Stimulated activated CD4-positive, alpha-beta T cell treated with anti-CD3 and anti-CD28 coated beads, Interleukin-1b, Interleukin-23, amount 100 ng/mL, for 1 hour (primary cell): ENCODE data around the gene AMBP.

Source experiments
- DNase-seq, 2 donors: peaks; one replicate each; pipeline ENCODE4 v3.0.0-alpha.2; 2020; ENCODE audit warnings: low read depth in 2 of 2

The AMBP gene

DNA sequence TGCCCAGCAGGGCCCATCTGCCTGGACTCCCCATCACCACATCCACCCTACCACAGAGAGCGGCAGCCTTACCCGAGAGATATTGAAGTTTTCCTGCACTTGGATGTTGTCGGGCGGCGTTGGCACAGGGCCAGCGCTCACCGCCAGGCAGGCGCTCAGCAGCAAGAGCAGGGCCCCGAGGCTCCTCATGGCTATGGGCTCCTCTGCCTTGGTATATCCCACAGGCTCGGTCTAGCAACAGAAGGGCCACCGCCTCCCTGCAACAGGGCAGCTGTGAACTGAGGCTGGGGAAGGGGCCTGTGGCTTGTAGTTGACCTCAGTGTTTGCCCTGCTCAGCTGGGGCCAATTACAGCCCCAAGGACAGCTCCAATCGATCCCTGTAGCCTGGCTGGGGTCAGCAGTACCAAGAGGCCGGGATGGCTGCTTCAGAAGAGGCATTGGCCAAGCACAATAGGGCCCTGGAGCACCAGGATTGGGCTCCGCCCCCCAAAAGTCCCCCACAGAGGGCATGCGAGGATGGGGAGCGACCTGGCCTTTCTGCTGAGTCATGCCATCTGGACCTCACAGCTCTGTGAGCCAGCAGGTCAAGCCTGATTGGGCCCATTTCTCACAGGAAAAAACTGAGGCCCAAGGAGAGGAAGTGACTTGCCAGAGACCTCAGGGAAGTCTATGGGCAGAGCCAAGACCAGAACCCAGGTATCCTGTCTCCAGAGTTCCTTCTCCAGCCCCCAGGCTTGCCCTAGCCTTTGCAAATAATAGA lies at the start of gene AMBP:
AMBP (minus strand) TSS at position 280 of the 760 bp plus-strand sequence; CDS start at position 189, 91 bp downstream.
- no peak for DNase-seq

DNA sequence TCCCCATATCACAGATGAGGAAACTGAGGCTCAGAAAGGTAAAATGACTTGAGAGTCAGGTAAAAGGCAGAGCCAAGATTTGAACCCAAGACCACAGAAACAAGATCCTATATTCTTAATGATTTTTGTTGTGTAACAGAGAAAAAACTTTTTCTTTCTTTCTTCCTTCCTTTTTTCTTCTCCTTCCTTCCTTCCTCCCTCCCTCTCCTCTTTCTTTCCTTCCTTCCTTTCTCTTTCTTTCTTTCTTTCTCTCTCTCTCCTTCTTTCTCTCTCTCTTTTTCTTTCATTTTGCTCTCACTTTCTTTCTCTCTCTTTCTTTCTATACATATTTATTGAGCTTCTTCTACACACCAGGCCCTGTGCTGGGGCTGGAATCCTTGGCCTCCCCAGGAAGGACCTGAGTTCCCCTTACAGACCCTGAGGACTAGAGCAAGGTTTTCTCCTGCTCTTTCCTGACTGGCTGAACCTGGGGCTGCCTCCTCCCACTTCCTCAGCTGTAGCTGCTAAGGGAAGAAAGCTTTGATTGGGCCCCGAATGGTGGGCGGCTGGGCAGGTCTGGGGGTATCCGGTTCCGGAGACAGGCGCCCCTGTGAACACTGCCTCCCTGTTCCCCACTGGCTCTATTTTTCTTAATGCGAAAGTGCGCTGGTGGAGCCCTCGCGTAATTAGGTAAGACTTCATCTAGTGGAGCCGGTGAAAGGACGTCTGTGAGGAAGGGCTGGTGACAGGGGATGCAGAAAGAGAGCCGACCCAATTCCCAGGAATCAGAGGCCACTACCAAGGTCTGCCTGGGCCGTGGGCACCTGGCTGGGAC lies 48.4 kb upstream of the AMBP start:
- DNase-seq, result no peak

GRCh38 chr9:114125476-114126013 lies 47.4 kb upstream of the AMBP start:
- no peak for DNase-seq

- no peak for DNase-seq
Observed at GRCh38 chr9:114124666-114125475, 46.8 kb upstream of the AMBP start.

GRCh38 chr9:114124138-114124537 lies 46.0 kb upstream of the AMBP start:
- DNase-seq, result no peak

GRCh38 chr9:114123031-114123977 lies 45.2 kb upstream of the AMBP start:
- no peak for DNase-seq

DNA sequence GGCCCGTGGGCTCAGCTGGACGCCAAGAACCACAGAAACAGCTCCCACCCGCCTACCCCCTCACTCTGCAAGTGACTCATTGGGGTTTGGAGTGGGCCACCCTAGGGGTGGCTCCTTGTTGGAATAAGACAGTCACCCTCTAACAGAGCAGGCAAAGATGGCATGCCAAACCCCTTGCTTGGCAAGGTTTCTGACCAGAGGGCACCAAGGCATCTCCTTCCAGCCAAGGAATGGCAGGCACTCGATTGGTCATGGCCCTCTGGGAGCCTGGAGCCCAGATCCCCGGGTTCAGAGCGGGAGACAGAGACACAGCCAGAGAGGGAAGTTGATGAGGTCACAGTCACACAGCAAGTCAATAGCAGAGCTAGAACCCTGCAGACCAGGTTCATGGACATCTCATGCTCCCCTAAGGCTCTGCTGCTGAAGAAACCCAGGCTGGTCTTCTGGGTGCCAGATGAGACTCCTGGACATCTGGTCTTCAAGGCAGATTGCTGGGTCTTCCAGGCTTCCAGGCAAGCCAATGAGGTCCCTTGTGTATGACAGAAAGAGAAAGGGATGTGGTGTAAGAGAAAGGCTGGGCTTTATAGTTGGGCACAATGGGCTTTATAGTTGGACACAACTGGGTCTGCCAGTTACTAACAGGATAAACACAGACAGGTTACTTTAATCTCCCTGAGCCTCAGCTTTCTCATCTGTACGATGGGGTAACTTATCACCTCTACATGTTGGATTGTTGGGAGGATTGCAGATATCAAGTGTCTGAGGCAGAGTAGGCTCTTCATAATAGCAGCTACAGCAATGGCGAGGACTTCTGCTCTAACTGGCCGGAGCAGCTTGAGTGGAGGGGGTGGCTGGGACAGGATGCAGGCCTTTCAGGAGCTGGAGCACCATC lies 44.3 kb upstream of the AMBP start:
- DNase-seq, result no peak

GRCh38 chr9:114121227-114122135 lies 43.4 kb upstream of the AMBP start:
- DNase-seq, result no peak

DNA sequence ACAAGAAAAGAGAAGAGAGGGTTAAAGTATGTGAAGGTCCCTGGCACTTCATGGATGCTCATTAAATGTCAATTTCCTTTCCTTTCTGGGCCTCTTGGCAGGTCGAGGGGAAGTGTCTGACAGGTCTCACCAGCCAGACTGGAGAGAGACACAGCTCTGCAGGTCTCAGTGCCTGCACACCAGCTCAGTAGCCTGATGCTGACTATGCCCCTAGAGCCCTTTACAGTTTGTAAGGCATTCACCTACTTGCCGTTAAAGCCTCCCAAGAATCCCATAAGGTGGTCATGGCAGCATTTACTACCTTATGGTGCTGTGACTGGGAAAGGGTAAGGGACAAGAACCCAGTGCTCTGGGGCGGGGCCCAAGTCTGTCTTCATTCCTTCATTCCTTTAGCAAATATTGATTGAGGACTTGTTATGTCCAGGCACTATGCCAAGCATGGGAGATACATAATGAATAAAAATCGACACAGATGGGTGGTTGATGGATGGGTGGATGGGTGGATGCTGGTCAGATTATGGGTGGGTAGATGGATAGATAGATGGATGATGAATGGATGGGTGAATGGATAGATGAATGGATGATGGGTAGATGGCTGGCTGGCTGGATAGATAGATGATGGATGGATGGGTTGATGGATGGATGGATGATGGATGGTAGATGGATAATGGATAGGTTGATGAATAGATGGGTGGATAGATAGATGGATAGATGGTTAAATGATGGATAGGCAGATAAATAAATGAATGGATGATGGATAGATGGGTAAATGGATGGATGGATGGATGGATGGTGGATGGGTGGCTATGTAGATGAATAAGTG lies 42.3 kb upstream of the AMBP start:
- DNase-seq, result no peak

- DNase-seq, result no peak
Observed at GRCh38 chr9:114119242-114120191, 41.4 kb upstream of the AMBP start.

GRCh38 chr9:114117996-114118830 lies 40.1 kb upstream of the AMBP start:
- no peak for DNase-seq

- no peak for DNase-seq
Observed at GRCh38 chr9:114117614-114117995, 39.5 kb upstream of the AMBP start.

GRCh38 chr9:114116126-114116747 lies 38.1 kb upstream of the AMBP start:
- no peak for DNase-seq

DNA sequence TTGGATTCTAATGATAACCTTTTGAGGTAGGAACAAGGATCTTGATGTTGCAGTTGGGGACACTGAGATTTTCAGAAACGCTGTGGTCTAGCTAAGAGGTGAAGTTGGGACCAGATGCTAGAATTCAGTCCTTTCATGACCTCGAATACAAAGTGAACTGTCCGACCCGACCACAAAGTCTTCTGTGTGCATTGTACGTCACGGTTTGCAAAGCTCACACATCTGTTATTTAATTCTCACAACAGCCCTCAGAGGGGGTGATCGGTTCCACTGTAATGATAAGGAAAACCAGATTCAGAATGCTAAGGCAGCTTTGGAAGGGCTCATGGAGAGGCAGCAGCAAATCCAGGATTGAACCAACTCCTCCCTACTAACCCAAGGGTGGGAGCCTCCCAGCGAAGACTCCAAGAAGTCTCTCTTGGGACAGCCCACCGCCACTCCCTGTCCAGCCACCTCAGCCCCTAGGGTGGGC lies 37.6 kb upstream of the AMBP start:
- DNase-seq, result no peak

DNA sequence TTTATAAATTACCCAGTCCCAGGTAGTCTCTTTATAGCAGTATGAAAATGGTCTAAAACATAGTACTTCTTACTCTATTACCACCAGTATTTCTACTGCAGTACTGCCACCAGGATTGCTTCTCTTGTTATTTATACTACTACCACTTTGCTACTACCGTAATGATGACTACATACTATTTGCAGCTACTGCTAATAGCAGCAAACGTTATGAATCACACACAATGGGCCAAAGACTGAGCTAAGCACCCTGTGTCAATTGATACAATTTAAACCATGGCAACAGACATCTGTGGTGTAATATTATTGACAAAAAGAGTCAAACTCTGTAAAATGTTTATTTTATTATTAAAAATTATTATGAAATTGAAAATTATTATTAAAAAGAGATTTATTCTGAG lies 36.3 kb upstream of the AMBP start:
- DNase-seq, result no peak
